ENCODE data around the gene CERS3. TPM values are rescaled to one million over a fixed set of nuclear protein-coding genes. Genes with fewer than 3 reads are reported as not detected.

CERS3 gene
- total RNA-seq, 1 donor from 2014 or later, result 0.13 TPM

- peaks cover 5% of the 10 kb centered on the region for H3K27me3 Mint-ChIP-seq
- ChIA-PET CTCF (no interaction called here), POLR2A (no interaction called here)
- no peak for TF ChIP-seq CTCF (IDR thresholded peaks at IDR 0.05)
- no peak overlapping the region for H3K4me3 Mint-ChIP-seq
- no peaks in the 10 kb centered on the region for H3K4me1 Mint-ChIP-seq
- H3K9me3 Mint-ChIP-seq, result peaks cover 22% of the 10 kb centered on the region
- intact Hi-C loops (cut with micrococcal nuclease), result no loop called here
- DNase-seq (no peak), ATAC-seq (ENCODE audit: low read depth) (no peak)
- H3K36me3 Mint-ChIP-seq (ENCODE audit: low read depth), result no peaks in the 10 kb centered on the region
- H3K27ac Mint-ChIP-seq, result no peak overlapping the region
Measured at GRCh38 chr15:100476805-100477204, 51.9 kb downstream of the CERS3 start.

- POLR2A ChIA-PET, result no interaction called here
- Mint-ChIP-seq H3K4me3 (no peak overlapping the region), H3K27ac (no peak overlapping the region), H3K4me1 (no peaks in the 10 kb centered on the region), H3K9me3 (peaks cover 12% of the 10 kb centered on the region), H3K27me3 (peaks cover 10% of the 10 kb centered on the region), H3K36me3 (ENCODE audit: low read depth) (no peaks in the 10 kb centered on the region)
- TF ChIP-seq CTCF (IDR thresholded peaks at IDR 0.05), result no peak
- DNase-seq, result no peak
- CTCF ChIA-PET, result no interaction called here
- ATAC-seq (ENCODE audit: low read depth), result no peak
- intact Hi-C loops (cut with micrococcal nuclease), result no loop called here
Measured at GRCh38 chr15:100472736-100473135, 56.0 kb downstream of the CERS3 start.

- CTCF ChIA-PET, result no interaction called here
- POLR2A ChIA-PET, result no interaction called here
- no peak for TF ChIP-seq CTCF (IDR thresholded peaks at IDR 0.05)
- Mint-ChIP-seq H3K27ac (no peak overlapping the region), H3K36me3 (ENCODE audit: low read depth) (no peaks in the 10 kb centered on the region), H3K9me3 (peaks cover 11% of the 10 kb centered on the region), H3K4me1 (no peaks in the 10 kb centered on the region), H3K27me3 (peaks cover 10% of the 10 kb centered on the region), H3K4me3 (no peak overlapping the region)
- intact Hi-C loops (cut with micrococcal nuclease), result no loop called here
- ATAC-seq (ENCODE audit: low read depth) (no peak), DNase-seq (no peak)
Measured at GRCh38 chr15:100471933-100472332, 56.8 kb downstream of the CERS3 start.

DNA sequence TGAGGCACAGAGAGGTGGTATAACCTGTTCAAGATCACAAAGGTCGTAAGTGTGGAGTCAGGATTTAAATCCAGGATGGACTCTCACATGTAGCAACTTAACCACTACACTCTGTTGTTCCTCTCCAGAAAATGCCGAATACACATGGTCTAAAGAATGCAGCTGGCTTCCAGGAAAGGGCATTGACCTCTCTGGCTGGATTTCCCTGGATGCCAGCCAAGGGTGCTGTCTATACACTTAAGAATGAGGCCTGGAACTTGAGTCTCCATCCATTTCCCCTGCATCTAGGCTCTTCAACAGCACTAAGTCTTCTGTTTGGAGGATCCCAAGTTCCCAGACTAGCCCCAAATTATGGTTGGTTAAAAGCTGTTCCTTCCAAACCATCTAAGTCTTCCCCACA is 60.5 kb downstream of the CERS3 start:
- no peaks in the 10 kb centered on the region for H3K36me3 Mint-ChIP-seq (ENCODE audit: low read depth)
- no peak overlapping the region for H3K4me3 Mint-ChIP-seq
- no peak for TF ChIP-seq CTCF (IDR thresholded peaks at IDR 0.05)
- no peaks in the 10 kb centered on the region for H3K9me3 Mint-ChIP-seq
- no peak overlapping the region for H3K27ac Mint-ChIP-seq
- H3K27me3 Mint-ChIP-seq, result peaks cover 5% of the 10 kb centered on the region
- ChIA-PET POLR2A (no interaction called here), CTCF (no interaction called here)
- intact Hi-C loops (cut with micrococcal nuclease), result no loop called here
- no peak for DNase-seq
- ATAC-seq (ENCODE audit: low read depth), result no peak
- H3K4me1 Mint-ChIP-seq, result peaks cover 12% of the 10 kb centered on the region

DNA sequence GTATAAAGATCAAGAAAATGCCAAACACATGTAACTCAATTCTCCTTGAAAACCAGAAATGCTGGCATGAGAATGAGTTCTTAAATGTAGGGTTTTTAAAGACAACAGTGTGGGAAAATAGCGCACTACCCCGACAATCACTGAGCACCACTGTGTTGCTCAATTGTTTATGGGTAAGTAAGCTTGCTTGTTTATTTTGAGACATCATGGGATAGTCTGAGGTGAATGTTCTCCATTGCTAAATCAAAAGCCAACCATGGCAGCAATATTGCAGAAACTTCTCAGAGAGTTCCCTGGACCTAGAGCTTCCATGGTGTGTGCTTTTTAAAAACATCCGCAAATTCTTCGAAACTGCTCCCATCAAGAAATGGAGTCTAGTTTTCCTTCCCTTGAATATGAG is 62.7 kb downstream of the CERS3 start:
- DNase-seq, result no peak
- ATAC-seq (ENCODE audit: low read depth), result no peak
- H3K36me3 Mint-ChIP-seq (ENCODE audit: low read depth), result no peaks in the 10 kb centered on the region
- H3K9me3 Mint-ChIP-seq, result no peaks in the 10 kb centered on the region
- ChIA-PET CTCF (no interaction called here), POLR2A (no interaction called here)
- TF ChIP-seq CTCF (IDR thresholded peaks at IDR 0.05), result no peak
- intact Hi-C loops (cut with micrococcal nuclease), result no loop called here
- peaks cover 5% of the 10 kb centered on the region for H3K27me3 Mint-ChIP-seq
- peaks cover 17% of the 10 kb centered on the region for H3K4me1 Mint-ChIP-seq
- H3K4me3 Mint-ChIP-seq, result no peak overlapping the region
- H3K27ac Mint-ChIP-seq, result no peak overlapping the region
